Measurements from ENCODE around the gene LRP10.

The LRP10 gene

DNA sequence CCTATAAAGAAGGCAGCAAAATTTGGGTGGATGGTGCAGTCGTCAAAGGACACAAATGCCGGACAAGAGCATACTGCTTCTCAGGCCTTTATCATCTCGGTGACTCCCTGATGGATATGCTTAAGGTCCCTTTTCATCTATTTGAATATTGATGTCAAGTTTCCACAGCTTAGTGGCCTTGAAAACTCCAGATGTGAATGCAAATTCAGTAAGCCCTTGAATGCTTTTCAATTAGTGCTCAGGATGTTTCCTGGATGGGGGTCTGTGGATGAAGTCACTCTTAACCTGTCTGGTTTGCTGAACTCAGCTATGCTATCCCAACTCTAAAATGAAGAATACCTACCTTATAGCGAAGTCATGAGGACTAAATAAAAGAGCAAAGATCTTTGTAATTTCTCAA, 22.2 kb downstream of the LRP10 start:
- TF ChIP-seq, protein P1, sequence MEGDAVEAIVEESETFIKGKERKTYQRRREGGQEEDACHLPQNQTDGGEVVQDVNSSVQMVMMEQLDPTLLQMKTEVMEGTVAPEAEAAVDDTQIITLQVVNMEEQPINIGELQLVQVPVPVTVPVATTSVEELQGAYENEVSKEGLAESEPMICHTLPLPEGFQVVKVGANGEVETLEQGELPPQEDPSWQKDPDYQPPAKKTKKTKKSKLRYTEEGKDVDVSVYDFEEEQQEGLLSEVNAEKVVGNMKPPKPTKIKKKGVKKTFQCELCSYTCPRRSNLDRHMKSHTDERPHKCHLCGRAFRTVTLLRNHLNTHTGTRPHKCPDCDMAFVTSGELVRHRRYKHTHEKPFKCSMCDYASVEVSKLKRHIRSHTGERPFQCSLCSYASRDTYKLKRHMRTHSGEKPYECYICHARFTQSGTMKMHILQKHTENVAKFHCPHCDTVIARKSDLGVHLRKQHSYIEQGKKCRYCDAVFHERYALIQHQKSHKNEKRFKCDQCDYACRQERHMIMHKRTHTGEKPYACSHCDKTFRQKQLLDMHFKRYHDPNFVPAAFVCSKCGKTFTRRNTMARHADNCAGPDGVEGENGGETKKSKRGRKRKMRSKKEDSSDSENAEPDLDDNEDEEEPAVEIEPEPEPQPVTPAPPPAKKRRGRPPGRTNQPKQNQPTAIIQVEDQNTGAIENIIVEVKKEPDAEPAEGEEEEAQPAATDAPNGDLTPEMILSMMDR (IDR thresholded peaks at IDR 0.05; ENCODE audit: low read depth, low read length, missing control alignments) = no peak
- DNase-seq (ENCODE audit: extremely low read depth, low read depth) = no peak
- H3K4me3 ChIP-seq (replicated peaks; ENCODE audit: low read depth, low read length) = no peak overlapping the region

DNA sequence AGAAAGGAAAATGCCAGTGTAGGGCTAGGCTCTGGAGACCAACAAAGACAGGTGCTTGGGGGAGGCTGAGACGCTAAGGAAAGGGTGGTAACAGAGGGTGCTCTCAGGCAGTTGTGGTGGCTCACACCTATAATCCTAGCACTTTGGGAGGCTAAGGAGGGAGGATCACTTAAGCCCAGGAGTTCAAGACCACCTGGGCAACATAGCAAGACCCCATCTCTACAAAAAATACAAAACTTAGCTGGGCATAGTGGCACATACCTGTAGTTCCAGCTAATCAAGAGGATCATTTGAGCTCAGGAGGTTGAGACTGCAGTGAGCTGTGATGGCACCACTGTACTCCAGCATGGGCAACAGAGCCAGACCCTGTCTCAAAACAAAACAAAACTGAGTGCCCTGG, 23.9 kb downstream of the LRP10 start:
- no peak overlapping the region for H3K4me3 ChIP-seq (replicated peaks; ENCODE audit: low read depth, low read length)
- TF ChIP-seq, protein P1 (IDR thresholded peaks at IDR 0.05; ENCODE audit: low read depth, low read length, missing control alignments) = no peak
- DNase-seq (ENCODE audit: extremely low read depth, low read depth) = no peak

DNA sequence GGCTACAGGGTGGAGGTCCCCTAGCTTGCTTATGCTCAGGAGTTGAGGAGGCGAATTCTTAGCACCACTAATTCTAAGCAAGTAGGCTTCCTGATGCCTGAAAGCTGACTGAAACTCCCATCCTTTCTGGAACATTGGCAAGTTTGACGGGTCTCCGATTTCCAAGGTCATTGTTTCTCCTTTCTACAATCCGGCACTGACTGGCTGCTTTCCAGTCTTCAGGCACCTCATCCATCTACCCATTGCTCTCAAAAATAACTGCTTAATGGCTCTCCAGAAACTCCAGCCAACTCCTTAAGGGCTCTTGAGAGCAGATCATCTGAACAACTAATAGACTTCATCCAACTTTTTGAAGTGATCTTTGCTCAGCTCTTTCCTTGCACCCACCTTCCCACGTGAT, 24.8 kb downstream of the LRP10 start:
- TF ChIP-seq, protein P1 (IDR thresholded peaks at IDR 0.05; ENCODE audit: low read depth, low read length, missing control alignments) = no peak
- no peak for DNase-seq (ENCODE audit: extremely low read depth, low read depth)
- H3K4me3 ChIP-seq (replicated peaks; ENCODE audit: low read depth, low read length) = no peak overlapping the region

DNA sequence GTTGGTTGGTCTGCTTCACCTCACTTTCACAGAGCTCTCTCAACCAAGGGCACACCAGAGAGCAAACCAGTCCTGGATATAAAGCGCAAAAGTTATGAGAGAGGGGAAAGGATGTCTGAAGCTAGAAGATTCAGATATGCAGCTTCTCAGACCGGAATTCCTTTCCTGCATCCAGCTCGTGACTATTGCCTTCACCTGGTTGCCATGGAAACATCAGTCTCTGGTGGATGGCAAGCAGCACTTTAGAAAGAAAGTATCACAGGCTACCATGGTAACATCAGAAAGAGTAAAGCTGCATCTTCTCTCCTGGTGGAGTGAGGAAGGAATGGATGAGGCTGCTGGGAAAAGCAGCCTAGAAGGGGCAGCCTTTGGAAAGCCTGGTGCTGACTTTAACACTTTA, 25.2 kb downstream of the LRP10 start:
- TF ChIP-seq, protein P1 (IDR thresholded peaks at IDR 0.05; ENCODE audit: low read depth, low read length, missing control alignments) = no peak
- no peak for DNase-seq (ENCODE audit: extremely low read depth, low read depth)
- no peak overlapping the region for H3K4me3 ChIP-seq (replicated peaks; ENCODE audit: low read depth, low read length)

DNA sequence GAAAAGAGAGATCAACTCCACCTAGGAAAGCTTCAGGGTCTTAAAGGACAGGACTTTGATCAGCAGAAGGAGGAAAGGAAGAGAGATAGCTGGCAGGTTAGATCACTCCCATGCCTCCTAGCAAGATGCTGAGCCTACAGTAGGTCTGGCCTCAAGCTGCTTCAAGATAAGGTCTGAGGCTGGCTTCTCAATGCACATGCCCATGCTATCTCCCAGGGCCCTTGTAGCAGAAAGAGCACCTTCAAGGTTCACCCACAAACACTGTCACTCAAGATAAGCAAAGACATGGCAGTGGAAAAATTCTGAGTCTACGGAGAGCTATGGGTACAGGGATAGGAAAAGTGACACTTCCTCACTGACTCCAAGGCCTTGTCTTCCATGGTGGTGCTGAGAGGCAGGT, 25.8 kb downstream of the LRP10 start:
- TF ChIP-seq, protein P1 (IDR thresholded peaks at IDR 0.05; ENCODE audit: low read depth, low read length, missing control alignments) = no peak
- no peak for DNase-seq (ENCODE audit: extremely low read depth, low read depth)
- H3K4me3 ChIP-seq (replicated peaks; ENCODE audit: low read depth, low read length) = no peak overlapping the region

DNA sequence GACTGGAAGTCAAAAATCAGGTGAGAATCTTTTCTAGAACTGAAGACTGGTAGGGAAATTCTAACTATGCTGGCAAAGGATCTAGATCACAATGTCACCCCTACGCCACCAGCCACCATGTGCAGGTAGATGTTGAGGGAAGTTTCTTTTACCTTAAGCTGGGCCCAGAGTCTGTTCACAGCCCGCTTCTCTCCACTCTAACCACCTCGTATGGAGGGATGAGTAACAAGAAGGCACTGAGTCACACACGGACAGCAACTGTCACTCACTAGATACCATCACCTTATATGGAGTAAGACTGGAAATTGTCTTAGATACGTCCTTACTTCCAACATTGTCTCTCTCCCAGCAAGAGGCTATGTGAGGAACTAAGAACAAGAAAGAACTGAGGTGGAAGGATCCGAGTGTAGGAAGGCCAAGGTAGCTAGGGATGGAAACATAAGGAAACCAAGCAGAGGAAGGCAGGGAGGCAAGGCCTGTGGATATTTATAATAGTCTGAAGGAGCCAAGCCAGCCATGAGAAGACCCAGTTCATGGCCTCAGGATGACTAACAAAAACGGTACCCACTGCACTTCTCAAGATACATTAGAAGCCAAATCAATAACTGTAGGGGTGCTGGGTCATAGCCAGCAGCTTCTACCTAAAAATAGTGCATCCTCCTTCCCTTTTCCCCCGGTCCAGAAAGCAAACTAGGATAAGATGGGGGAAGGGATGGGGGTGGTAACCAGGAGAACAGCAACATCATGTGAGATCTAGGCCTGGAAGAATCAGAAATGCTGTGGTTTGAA, 27.0 kb downstream of the LRP10 start:
- no peak overlapping the region for H3K4me3 ChIP-seq (replicated peaks; ENCODE audit: low read depth, low read length)
- DNase-seq (ENCODE audit: extremely low read depth, low read depth) = no peak
- TF ChIP-seq, protein P1 (IDR thresholded peaks at IDR 0.05; ENCODE audit: low read depth, low read length, missing control alignments) = no peak
